KG1 (cell line): ENCODE results near the gene WDR82.

Experiments
- DNase-seq: peaks from one replicate; lab custom pipeline; 2025; lab: John Stamatoyannopoulos, UW

WDR82 gene

GRCh38 chr3:52237006-52237656 lies 41.3 kb downstream of the WDR82 start:
- no peak for DNase-seq

GRCh38 chr3:52236424-52236886 lies 42.0 kb downstream of the WDR82 start:
- no peak for DNase-seq

GRCh38 chr3:52234516-52235447 lies 43.7 kb downstream of the WDR82 start:
- no peak for DNase-seq

GRCh38 chr3:52233968-52234367 lies 44.5 kb downstream of the WDR82 start:
- DNase-seq: no peak

- no peak for DNase-seq
Measured at GRCh38 chr3:52233108-52233591, 45.3 kb downstream of the WDR82 start.

GRCh38 chr3:52232279-52233107 lies 46.0 kb downstream of the WDR82 start:
- DNase-seq: no peak

- DNase-seq: peak; percentile 56
Measured at GRCh38 chr3:52231502-52232278, 46.8 kb downstream of the WDR82 start.

GRCh38 chr3:52230889-52231499 lies 47.5 kb downstream of the WDR82 start:
- DNase-seq: no peak

GRCh38 chr3:52230461-52230860 lies 48.0 kb downstream of the WDR82 start:
- no peak for DNase-seq

GRCh38 chr3:52229656-52230055 lies 48.8 kb downstream of the WDR82 start:
- DNase-seq: no peak

- DNase-seq: no peak
Measured at GRCh38 chr3:52228751-52229291, 49.6 kb downstream of the WDR82 start.

GRCh38 chr3:52228266-52228665 lies 50.2 kb downstream of the WDR82 start:
- DNase-seq: no peak

GRCh38 chr3:52227766-52228165 lies 50.7 kb downstream of the WDR82 start:
- DNase-seq: no peak

- DNase-seq: no peak
Measured at GRCh38 chr3:52227117-52227516, 51.3 kb downstream of the WDR82 start.

- DNase-seq: no peak
Measured at GRCh38 chr3:52226229-52226817, 52.1 kb downstream of the WDR82 start.

GRCh38 chr3:52225452-52226228 lies 52.8 kb downstream of the WDR82 start, which contains the start of gene TLR9:
TSS of gene TLR9 (minus strand) at chr3:52225645. CDS start at chr3:52225529, 116 bp downstream.
- peak; percentile 52 for DNase-seq

GRCh38 chr3:52223449-52224408 lies 54.7 kb downstream of the WDR82 start:
- no peak for DNase-seq
